Right lobe of liver (tissue), 6 donors: ENCODE data around the gene WNK1. TPM values are rescaled to one million over a fixed set of nuclear protein-coding genes. Genes with fewer than 3 reads are reported as not detected.

Experiments used
- ATAC-seq, 4 donors: fragments of 200-7000 bp; cut with Tn5 transposase; one replicate each; pipeline ENCODE4 v1.9.1; 2020; ENCODE audit warnings: mild to moderate bottlenecking in 4 of 4, moderate library complexity in 4 of 4
- DNase-seq, 3 donors: peaks; one replicate each; pipeline ENCODE4 v3.0.0-alpha.2; 2020
- H3K27ac ChIP-seq, 3 donors: fragments of 200-600 bp; one replicate each; pipeline ENCODE4 v1.8.0; 2022
- H3K27me3 ChIP-seq, 2 donors: fragments of 200-600 bp; one replicate each; pipeline ENCODE4 v1.8.0; 2022
- H3K36me3 ChIP-seq, 4 donors: fragments of 200-600 bp; sonication (generic) in 1 of 4; one replicate each; pipeline versions ENCODE4 v1.5.1 to v1.8.0; 2017 to 2022; ENCODE audit warnings: control low read depth in 1 of 4
- H3K4me1 ChIP-seq, 4 donors: fragments of 200-600 bp; sonication (generic) in 1 of 4; one replicate each; pipeline versions ENCODE4 v1.5.1 to v1.8.0; 2017 to 2022; ENCODE audit warnings: control low read depth in 1 of 4
- H3K4me3 ChIP-seq, 3 donors: fragments of 200-600 bp; one replicate each; pipeline ENCODE4 v1.8.0; 2022
- H3K9me3 ChIP-seq, 4 donors: fragments of 200-600 bp; sonication (generic) in 1 of 4; one replicate each; pipeline versions ENCODE4 v1.5.1 to v1.8.0; 2017 to 2022; ENCODE audit warnings: control low read depth in 1 of 4
- CTCF ChIP-seq, 4 donors: fragments of 200-600 bp in 3 of 4; fragments of 450-650 bp in 1 of 4; IDR thresholded peaks; one replicate each; pipeline versions ENCODE4 v1.5.1 to v1.8.0; 2016 to 2022; ENCODE audit warnings: antibody characterized with exemption in 4 of 4, mild to moderate bottlenecking in 2 of 4
- POLR2A ChIP-seq: fragments of 450-650 bp; IDR thresholded peaks from one replicate; pipeline ENCODE4 v1.6.1; 2017; ENCODE audit warnings: antibody characterized with exemption, mild to moderate bottlenecking
- WGBS: methylation state at CpG from one replicate; pipeline ENCODE4 v1.1.6; 2018; ENCODE audit warnings: low coverage, low lambda C conversion rate; ENCODE audit not compliant: insufficient coverage; ENCODE audit errors: missing lambda C conversion rate; 5-methylcytosine and 5-hydroxymethylcytosine counted together
- intact Hi-C, 2 donors: fragments of 100-400 bp; cut with DNase I; formaldehyde crosslinking; loops; one replicate each; pipeline versions ENCODE4 v1.11.2 to v1.14.1; 2022
- total RNA-seq, 6 experiments: library from RNA; depleted of rRNA in 2 of 6; stranded (reverse); fragments of >200 nt in 2 of 6; fragmentation: NEBNext Ultra II Directional in 3 of 6; extraction: Animal tissue kit (Norgen Biotek cat#: 25700) in 3 of 6; gene quantifications; one replicate each; pipeline versions ENCODE4 v1.1.0 to v1.2.4, GENCODE V29; 2016 to 2023
- donor health status: DM: no; HTN: yes; CAD: no.
- donor health status: DM: no; HTN: no; CAD: no.
- donor health status: DM: no; HTN: no; CAD: no.
- donor health status: DM: no; HTN: yes; CAD: no.
- donor health status: DM: no; HTN: yes; CAD: no.

WNK1 gene
- total RNA-seq, 6 experiments from 2014 or later: 72.0 to 115 (median 93.1) TPM

- H3K4me3 ChIP-seq: no peak overlapping the region
- WGBS: 96% methylated on average over 4 of the region's 4 CpGs
- H3K4me1 ChIP-seq: no peaks in the 10 kb centered on the region
Observed at GRCh38 chr12:862303-862911, 110.0 kb downstream of the WNK1 start.

GRCh38 chr12:863285-863684, 110.9 kb downstream of the WNK1 start:
- intact Hi-C loops: no loop called here
- Histone ChIP-seq H3K4me3 (no peak overlapping the region), H3K27ac (no peak overlapping the region), H3K27me3 (no peaks in the 10 kb centered on the region), H3K4me1 (no peaks in the 10 kb centered on the region), H3K36me3 (peaks cover 0 to 81% (median 15%) of the 10 kb centered on the region in 4 donors), H3K9me3 (no peaks in the 10 kb centered on the region)
- ATAC-seq (no peak), DNase-seq (no peak)
- WGBS: 74% methylated on average over 1 of the region's 1 CpG
- no peak for TF ChIP-seq CTCF (IDR thresholded peaks at IDR 0.05)
- no peak for TF ChIP-seq POLR2A

More at GRCh38 chr12:862303-862911, 110.0 kb downstream of the WNK1 start:
- Histone ChIP-seq H3K36me3 (peaks cover 0 to 81% (median 12%) of the 10 kb centered on the region in 4 donors), H3K27ac (no peak overlapping the region), H3K9me3 (no peaks in the 10 kb centered on the region), H3K27me3 (no peaks in the 10 kb centered on the region)
- no peak for TF ChIP-seq CTCF (IDR thresholded peaks at IDR 0.05)
- TF ChIP-seq POLR2A: no peak
- DNase-seq (no peak), ATAC-seq (no peak)
- intact Hi-C loops: no loop called here

GRCh38 chr12:865614-866013, 113.2 kb downstream of the WNK1 start:
- DNase-seq (no peak), ATAC-seq (no peak)
- 92% methylated on average over 1 of the region's 1 CpG for WGBS
- Histone ChIP-seq H3K36me3 (peaks cover 0 to 75% (median 19%) of the 10 kb centered on the region in 4 donors), H3K27me3 (no peaks in the 10 kb centered on the region), H3K27ac (no peak overlapping the region), H3K4me3 (no peak overlapping the region), H3K4me1 (no peaks in the 10 kb centered on the region), H3K9me3 (no peaks in the 10 kb centered on the region)
- intact Hi-C loops: no loop called here
- TF ChIP-seq POLR2A (no peak), CTCF (IDR thresholded peaks at IDR 0.05) (no peak)

- intact Hi-C loops: no loop called here
- H3K36me3 ChIP-seq: peaks cover 0 to 70% (median 14%) of the 10 kb centered on the region in 4 donors
- DNase-seq: no peak
- H3K27ac ChIP-seq: no peak overlapping the region
- no peaks in the 10 kb centered on the region for H3K4me1 ChIP-seq
- TF ChIP-seq CTCF (IDR thresholded peaks at IDR 0.05): no peak
- no peak for TF ChIP-seq POLR2A
- peak in 2 of 4 donors; percentile 16 to 51 for ATAC-seq
- H3K9me3 ChIP-seq: no peaks in the 10 kb centered on the region
- no peaks in the 10 kb centered on the region for H3K27me3 ChIP-seq
- 97% methylated on average over 5 of the region's 5 CpGs for WGBS
- no peak overlapping the region for H3K4me3 ChIP-seq
Observed at GRCh38 chr12:867905-868304, 115.5 kb downstream of the WNK1 start.
